GM12801 (cell line): Measurements from ENCODE around the gene SLC5A10.

Experiments
- TF ChIP-seq, protein P1 (sequence below): IDR thresholded peaks from one replicate; pipeline ENCODE4 v1.5.1; 2011; ENCODE audit warnings: control low read depth; ENCODE audit not compliant: insufficient read length; ENCODE audit errors: extremely low read depth

Gene SLC5A10

DNA sequence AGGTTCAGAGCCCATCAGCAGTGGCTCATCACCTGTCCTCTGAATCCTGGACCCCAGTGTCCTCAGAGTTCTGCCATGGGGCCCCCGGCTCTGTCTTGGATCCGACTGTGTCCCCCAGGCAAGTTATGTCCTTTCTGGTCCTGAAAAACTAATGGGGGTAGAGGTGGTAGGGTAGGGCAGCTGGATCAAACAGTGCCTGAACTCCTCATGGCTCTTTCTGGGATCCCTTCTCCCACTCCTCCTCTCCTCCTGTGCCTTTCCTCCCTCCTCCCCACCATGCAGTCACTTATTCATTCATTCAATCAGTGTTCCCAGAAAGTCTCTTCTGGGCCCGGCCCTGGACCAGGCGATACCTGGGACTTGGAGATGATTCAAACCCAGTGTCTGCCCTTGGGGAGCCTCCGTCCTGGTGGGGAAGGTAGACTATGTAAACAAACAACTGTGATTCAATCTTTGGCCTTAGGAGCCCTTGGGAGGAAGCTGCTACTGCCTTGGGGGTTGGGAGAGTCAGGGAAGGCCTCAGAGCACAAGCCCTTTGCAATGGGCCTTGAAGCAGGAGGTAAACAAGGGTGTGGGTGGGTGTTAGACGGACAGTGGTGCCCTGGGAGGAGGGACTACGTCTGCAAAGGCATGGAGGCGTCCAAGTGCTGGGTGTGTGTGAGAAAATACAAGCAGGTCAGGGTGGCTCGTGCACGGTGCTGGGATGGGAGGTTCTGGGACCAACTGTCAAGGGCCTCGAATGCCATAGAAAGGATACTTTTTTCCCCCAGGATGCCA lies 59.0 kb downstream of the SLC5A10 start:
- TF ChIP-seq, protein P1, sequence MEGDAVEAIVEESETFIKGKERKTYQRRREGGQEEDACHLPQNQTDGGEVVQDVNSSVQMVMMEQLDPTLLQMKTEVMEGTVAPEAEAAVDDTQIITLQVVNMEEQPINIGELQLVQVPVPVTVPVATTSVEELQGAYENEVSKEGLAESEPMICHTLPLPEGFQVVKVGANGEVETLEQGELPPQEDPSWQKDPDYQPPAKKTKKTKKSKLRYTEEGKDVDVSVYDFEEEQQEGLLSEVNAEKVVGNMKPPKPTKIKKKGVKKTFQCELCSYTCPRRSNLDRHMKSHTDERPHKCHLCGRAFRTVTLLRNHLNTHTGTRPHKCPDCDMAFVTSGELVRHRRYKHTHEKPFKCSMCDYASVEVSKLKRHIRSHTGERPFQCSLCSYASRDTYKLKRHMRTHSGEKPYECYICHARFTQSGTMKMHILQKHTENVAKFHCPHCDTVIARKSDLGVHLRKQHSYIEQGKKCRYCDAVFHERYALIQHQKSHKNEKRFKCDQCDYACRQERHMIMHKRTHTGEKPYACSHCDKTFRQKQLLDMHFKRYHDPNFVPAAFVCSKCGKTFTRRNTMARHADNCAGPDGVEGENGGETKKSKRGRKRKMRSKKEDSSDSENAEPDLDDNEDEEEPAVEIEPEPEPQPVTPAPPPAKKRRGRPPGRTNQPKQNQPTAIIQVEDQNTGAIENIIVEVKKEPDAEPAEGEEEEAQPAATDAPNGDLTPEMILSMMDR, result no peak

DNA sequence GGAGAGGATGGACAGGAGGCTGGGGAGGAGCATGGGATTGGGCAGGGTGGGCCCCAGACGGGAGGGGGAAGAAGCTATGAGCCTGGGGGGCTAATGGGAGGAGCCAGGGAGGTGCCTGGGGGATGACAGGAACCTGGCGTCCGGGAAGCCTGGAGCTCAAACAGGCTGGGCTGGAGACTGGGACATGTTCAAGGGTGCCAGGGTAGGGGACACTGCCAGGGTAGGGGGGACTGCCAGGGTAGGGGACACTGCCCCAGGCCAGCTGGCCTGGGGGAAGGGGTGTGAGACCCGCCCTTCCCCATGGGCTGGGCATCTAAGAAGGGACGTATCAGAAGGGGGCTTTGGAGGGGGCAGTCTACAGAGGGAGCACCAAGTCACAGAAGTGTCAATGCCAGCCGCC lies 59.6 kb downstream of the SLC5A10 start:
- TF ChIP-seq, protein P1, result no peak

DNA sequence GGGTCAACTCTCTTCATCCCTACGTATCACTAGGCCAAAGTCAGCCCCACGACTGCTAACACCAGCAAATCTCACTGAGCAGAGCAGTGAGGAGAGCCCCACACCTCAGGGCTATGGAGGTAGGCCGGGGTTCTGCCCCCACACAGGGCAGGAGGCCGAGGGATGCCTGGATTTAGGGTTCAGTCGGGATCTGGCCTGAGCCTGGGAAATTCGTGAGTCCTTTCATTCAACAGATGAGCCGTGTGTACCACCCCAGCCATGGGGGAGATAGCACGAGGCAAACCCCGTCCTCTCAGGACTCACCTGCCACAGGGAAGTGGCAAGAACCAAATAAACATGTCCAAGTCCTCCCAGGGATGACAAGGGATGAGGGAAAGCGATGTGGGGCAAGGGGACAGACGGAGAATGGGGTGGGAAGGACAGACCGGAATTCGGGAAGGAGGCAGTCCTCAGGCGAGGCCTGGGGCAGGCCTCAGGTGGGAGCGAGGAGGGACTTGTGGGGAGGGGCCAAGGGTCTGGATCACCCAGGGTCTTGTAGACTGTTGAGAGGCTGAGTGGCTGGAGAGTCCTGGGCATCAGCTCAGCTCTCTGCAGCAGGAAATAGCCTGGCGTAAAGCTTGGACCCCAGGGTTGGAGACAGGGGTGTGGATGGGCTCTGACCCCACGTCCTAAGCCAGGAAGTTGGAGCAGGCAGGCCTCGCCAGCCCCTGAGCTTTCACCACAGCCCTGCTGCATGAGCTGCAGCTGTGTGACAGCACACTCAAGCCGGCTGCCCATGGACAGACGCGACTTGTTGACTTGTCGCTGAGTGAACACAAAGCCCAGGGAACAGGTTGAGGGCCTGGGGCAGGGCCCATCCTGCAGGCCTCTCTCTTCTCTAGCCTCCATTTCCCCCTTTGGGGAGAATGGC lies 60.5 kb downstream of the SLC5A10 start:
- TF ChIP-seq, protein P1, result no peak

DNA sequence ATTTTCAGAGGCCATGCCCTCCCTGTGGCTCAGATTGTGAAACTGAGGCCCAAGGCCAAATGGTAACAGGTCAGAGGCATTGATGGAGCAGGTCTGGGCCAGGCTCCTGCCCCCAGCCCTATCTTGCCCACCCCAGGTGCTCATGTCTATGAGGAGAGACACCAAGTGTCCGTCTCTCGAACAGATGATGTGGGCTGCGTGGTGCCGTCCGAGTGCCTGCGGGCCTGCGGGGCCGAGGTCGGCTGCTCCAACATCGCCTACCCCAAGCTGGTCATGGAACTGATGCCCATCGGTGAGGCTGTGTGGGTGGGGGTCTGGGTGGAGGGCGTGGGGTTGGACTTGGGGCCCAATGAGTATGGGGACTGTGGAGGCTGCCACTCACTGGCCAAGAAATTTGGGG lies 61.3 kb downstream of the SLC5A10 start:
- TF ChIP-seq, protein P1, result no peak

DNA sequence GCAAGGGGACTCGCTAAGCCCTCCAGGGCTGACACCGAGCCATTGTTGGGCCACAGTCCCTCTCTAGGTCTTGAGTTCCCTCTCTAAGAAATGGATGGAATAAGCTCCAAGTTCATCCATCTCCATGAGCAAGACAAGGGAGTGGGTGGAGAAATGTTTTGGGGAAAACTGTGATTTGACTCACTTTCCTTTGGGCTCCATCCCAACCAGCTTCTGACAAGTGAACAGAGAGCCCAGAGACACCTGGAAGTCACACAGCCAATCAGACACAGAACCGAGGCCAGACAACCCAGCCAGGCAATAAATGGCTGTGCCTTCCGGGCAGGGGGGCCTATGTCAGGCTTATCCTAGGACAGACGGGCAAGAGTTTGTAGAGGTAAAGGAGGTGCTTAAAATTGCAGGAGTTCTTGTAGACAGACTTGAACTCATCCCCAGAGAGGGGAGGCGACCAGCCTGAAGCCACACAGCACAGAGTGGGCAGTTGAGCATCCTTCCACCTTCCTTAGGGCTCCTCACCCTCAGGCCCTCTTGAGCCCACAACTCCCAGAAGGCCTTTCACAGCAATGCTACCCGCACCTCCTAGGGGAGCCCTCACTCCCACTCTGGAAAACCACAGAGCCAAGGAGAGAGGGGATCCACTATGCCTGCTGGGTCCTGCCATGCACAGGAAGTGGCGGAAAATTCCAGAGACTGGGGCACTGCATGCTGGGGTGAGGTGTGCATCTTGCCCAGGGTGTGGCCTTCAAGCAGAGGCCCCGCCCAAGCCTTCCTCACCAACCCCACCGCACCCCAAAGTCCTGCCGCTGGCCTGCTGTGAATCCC lies 62.1 kb downstream of the SLC5A10 start:
- TF ChIP-seq, protein P1, result no peak

DNA sequence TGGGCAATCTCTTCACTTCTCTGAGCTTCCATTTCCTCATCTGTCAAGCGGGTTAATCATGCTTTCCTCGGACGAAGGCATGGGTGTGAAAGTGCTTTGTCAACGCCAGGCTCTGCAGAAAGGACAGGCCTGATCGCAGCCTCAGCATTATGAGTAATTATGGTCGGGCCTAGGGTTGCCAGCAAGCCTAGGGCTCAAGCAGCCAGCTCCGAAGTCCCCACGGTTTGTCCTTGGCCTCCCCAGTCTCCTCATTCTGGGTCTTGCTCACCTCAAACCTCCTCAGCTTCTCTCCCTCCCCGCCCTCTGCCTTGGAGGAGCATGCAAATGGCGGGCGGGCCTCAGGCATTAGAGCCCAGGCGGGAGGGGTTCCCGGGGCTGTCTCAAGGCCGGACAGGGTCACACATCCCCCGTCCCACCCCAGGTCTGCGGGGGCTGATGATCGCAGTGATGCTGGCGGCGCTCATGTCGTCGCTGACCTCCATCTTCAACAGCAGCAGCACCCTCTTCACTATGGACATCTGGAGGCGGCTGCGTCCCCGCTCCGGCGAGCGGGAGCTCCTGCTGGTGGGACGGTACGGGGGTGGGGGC lies 62.8 kb downstream of the SLC5A10 start:
- TF ChIP-seq, protein P1, result no peak
